Endothelial cell of umbilical vein (primary cell): Measurements from ENCODE around the gene CDK5R2.
"Not testable (repeated sequence)": the region's sequence is repeated elsewhere in the genome, so short reads cannot be mapped to it uniquely, and the experiment has no call there.

Experiments used
- POLR2A ChIP-seq: IDR thresholded peaks from 2 replicates; pipeline ENCODE4 v1.6.1; 2012; ENCODE audit warnings: low read depth, mild to moderate bottlenecking, control low read depth, low read length
- POLR2AphosphoS5 ChIP-seq: IDR thresholded peaks from 2 replicates; pipeline ENCODE4 v1.6.1; 2012; ENCODE audit warnings: low read depth, mild to moderate bottlenecking, control low read depth, low read length, moderate library complexity; ENCODE audit not compliant: insufficient read depth
- TF ChIP-seq, protein P1 (sequence below), 2 donors: IDR thresholded peaks; 1 replicate in 1 of 2; 2 replicates in 1 of 2; pipeline ENCODE4 v1.5.1; 2011; ENCODE audit warnings: low read length in 2 of 2, mild to moderate bottlenecking in 2 of 2, moderate library complexity in 2 of 2, control low read depth in 1 of 2, inconsistent platforms in 1 of 2, low read depth in 1 of 2; ENCODE audit not compliant: insufficient read depth in 1 of 2; ENCODE audit errors: extremely low read depth in 1 of 2

DNA sequence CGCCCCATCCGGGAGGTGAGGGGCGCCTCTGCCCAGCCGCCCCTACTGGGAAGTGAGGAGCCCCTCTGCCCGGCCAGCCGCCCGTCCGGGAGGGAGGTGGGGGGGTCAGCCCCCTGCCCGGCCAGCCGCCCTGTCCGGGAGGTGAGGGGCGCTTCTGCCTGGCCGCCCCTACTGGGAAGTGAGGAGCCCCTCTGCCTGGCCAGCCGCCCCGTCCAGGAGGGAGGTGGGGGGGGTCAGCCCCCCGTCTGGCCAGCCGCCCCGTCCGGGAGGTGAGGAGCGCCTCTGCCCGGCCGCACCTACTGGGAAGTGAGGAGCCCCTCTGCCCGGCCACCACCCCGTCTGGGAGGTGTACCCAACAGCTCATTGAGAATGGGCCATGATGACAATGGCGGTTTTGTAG, 27.7 kb upstream of the CDK5R2 start:
- not testable (repeated sequence) for TF ChIP-seq POLR2AphosphoS5, POLR2A
- TF ChIP-seq, protein P1, sequence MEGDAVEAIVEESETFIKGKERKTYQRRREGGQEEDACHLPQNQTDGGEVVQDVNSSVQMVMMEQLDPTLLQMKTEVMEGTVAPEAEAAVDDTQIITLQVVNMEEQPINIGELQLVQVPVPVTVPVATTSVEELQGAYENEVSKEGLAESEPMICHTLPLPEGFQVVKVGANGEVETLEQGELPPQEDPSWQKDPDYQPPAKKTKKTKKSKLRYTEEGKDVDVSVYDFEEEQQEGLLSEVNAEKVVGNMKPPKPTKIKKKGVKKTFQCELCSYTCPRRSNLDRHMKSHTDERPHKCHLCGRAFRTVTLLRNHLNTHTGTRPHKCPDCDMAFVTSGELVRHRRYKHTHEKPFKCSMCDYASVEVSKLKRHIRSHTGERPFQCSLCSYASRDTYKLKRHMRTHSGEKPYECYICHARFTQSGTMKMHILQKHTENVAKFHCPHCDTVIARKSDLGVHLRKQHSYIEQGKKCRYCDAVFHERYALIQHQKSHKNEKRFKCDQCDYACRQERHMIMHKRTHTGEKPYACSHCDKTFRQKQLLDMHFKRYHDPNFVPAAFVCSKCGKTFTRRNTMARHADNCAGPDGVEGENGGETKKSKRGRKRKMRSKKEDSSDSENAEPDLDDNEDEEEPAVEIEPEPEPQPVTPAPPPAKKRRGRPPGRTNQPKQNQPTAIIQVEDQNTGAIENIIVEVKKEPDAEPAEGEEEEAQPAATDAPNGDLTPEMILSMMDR (IDR thresholded peaks at IDR 0.05; ENCODE audit: extremely low read depth in 1 of 2, insufficient read depth in 1 of 2, low read depth in 1 of 2, low read length in 2 of 2) = not testable (repeated sequence)
